K562 (cell line): Measurements from ENCODE around the gene ERF. TPM values are rescaled to one million over a fixed set of nuclear protein-coding genes. Genes with fewer than 3 reads are reported as not detected.

Source experiments
- C11orf30 ChIP-seq: fragments of 450-650 bp; IDR thresholded peaks from 2 replicates; pipeline ENCODE4 v1.6.1; 2016; ENCODE audit warnings: low read depth, mild to moderate bottlenecking
- CXXC5 ChIP-seq: fragments of 250-450 bp; sonication (Bioruptor Pico); IDR thresholded peaks from 2 replicates; pipeline ENCODE4 v1.8.0; 2022; ENCODE audit warnings: inconsistent platforms, mild to moderate bottlenecking, moderate library complexity
- DPF2 ChIP-seq: fragments of 450-650 bp; IDR thresholded peaks from 2 replicates; pipeline ENCODE4 v1.6.1; 2016
- HCFC1 ChIP-seq: IDR thresholded peaks from 2 replicates; pipeline ENCODE4 v1.6.1; 2012; ENCODE audit warnings: low read depth, low read length, improper control_type of control experiment
- HDAC6 ChIP-seq: IDR thresholded peaks from 2 replicates; pipeline ENCODE4 v1.6.1; 2012; ENCODE audit warnings: low read depth, mild to moderate bottlenecking, control low read depth, inconsistent platforms, low read length, moderate library complexity
- HINFP ChIP-seq: fragments of 450-650 bp; conservative IDR thresholded peaks from 2 replicates; pipeline ENCODE4 v1.6.1; 2016; ENCODE audit warnings: missing genetic modification characterization, low read depth, mild to moderate bottlenecking, control low read depth, missing compliant biosample characterization
- ILF3 ChIP-seq: fragments of 450-650 bp; IDR thresholded peaks from 2 replicates; pipeline ENCODE4 v1.6.1; 2018; ENCODE audit warnings: antibody characterized with exemption, mild to moderate bottlenecking, moderate library complexity, borderline replicate concordance
- MAZ ChIP-seq, 2 experiments: fragments of 450-650 bp in 1 of 2; sonication (generic) in 1 of 2; formaldehyde crosslinking; IDR thresholded peaks in 1 of 2; conservative IDR thresholded peaks in 1 of 2; 2 replicates each; pipeline versions ENCODE4 v1.4.0 to v1.5.0; 2020; ENCODE audit warnings: mild to moderate bottlenecking in 1 of 2, missing genetic modification reagents in 1 of 2
- NKRF ChIP-seq: fragments of 450-650 bp; IDR thresholded peaks from 2 replicates; pipeline ENCODE4 v1.6.1; 2016; ENCODE audit warnings: borderline replicate concordance
- NR2C2 ChIP-seq, 2 experiments: fragments of 200-800 bp in 1 of 2; sonication (Bioruptor generic) in 1 of 2; sonication (generic) in 1 of 2; formaldehyde crosslinking in 1 of 2; IDR thresholded peaks; 2 replicates each; pipeline versions ENCODE4 v1.6.1 to v1.8.0; 2016 to 2022; ENCODE audit warnings: mild to moderate bottlenecking in 1 of 2, missing compliant biosample characterization in 1 of 2, missing genetic modification characterization in 1 of 2, missing genetic modification reagents in 1 of 2
- PHF20 ChIP-seq: fragments of 450-650 bp; IDR thresholded peaks from 2 replicates; pipeline ENCODE4 v1.6.1; 2018; ENCODE audit not compliant: partially characterized antibody
- PML ChIP-seq: IDR thresholded peaks from 2 replicates; pipeline ENCODE4 v1.6.1; 2012; ENCODE audit warnings: low read length, inconsistent platforms
- POLR2G ChIP-seq: fragments of 200-400 bp; formaldehyde crosslinking; IDR thresholded peaks from 2 replicates; pipeline ENCODE4 v1.6.1; 2017; ENCODE audit warnings: low read depth, mild to moderate bottlenecking, antibody characterized with exemption, low read length, moderate library complexity
- RBM17 ChIP-seq: fragments of 200-400 bp; formaldehyde crosslinking; IDR thresholded peaks from 2 replicates; pipeline ENCODE4 v1.6.1; 2017; ENCODE audit warnings: low read depth, mild to moderate bottlenecking, low read length, borderline replicate concordance
- RBM34 ChIP-seq: fragments of 200-400 bp; formaldehyde crosslinking; IDR thresholded peaks from 2 replicates; pipeline ENCODE4 v1.6.1; 2018; ENCODE audit warnings: low read length, borderline replicate concordance; ENCODE audit not compliant: insufficient read depth
- SMAD4 ChIP-seq: fragments of 250-450 bp; sonication (Bioruptor Pico); conservative IDR thresholded peaks from 2 replicates; pipeline ENCODE4 v1.8.0; 2021; ENCODE audit warnings: inconsistent platforms, mild to moderate bottlenecking, moderate library complexity
- ZNF274 ChIP-seq: IDR thresholded peaks from 2 replicates; pipeline ENCODE4 v1.6.1; 2011; ENCODE audit warnings: low read depth, mild to moderate bottlenecking, low read length, moderate library complexity, borderline replicate concordance
- ZNF695 ChIP-seq: fragments of 450-650 bp; formaldehyde crosslinking; IDR thresholded peaks from 2 replicates; pipeline ENCODE4 v1.4.0; 2020; ENCODE audit warnings: mild to moderate bottlenecking, moderate library complexity
- polyA plus RNA-seq, 8 experiments: library from polyadenylated mRNA; depleted of rRNA in 4 of 8; stranded (reverse) in 5 of 8; unstranded in 3 of 8; fragments of >200 nt; fragmentation: Nextera tagmentation in 2 of 8; fragmentation: Illumina TruSeq in 1 of 8; extraction: Ambion mirVana in 2 of 8; extraction: Trizol in 1 of 8; gene quantifications; 2 replicates each; pipeline versions ENCODE4 v1.2.1 to v1.2.3, GENCODE V29; 2011 to 2014; ENCODE audit warnings: inconsistent platforms in 1 of 8, missing spikeins in 1 of 8
- total RNA-seq, 7 experiments: library from RNA; depleted of rRNA in 6 of 7; stranded (reverse); fragments of >200 nt in 6 of 7; fragmentation: Illumina TruSeq in 2 of 7; extraction: Trizol in 2 of 7; gene quantifications; 2 replicates each; pipeline versions ENCODE4 v1.2.1 to v1.2.3, GENCODE V29; 2011 to 2021; ENCODE audit warnings: low replicate concordance in 1 of 7
- TF ChIP-seq, protein P1 (sequence below): IDR thresholded peaks from 2 replicates; pipeline ENCODE4 v1.6.1; 2012; ENCODE audit warnings: low read depth, low read length, improper control_type of control experiment, borderline replicate concordance
- TF ChIP-seq, protein P2 (sequence below): fragments of 250-450 bp; sonication (Bioruptor Pico); IDR thresholded peaks from 2 replicates; pipeline ENCODE4 v1.8.0; 2022; ENCODE audit warnings: moderate library complexity, mild to moderate bottlenecking, inconsistent platforms

ERF gene
- total and polyA plus RNA-seq, 9 of the 15 experiments (the other 6 are each of a cell fraction or from before 2014, with no cell fraction given), result 0.03 to 75.4 (median 27.0) TPM

DNA sequence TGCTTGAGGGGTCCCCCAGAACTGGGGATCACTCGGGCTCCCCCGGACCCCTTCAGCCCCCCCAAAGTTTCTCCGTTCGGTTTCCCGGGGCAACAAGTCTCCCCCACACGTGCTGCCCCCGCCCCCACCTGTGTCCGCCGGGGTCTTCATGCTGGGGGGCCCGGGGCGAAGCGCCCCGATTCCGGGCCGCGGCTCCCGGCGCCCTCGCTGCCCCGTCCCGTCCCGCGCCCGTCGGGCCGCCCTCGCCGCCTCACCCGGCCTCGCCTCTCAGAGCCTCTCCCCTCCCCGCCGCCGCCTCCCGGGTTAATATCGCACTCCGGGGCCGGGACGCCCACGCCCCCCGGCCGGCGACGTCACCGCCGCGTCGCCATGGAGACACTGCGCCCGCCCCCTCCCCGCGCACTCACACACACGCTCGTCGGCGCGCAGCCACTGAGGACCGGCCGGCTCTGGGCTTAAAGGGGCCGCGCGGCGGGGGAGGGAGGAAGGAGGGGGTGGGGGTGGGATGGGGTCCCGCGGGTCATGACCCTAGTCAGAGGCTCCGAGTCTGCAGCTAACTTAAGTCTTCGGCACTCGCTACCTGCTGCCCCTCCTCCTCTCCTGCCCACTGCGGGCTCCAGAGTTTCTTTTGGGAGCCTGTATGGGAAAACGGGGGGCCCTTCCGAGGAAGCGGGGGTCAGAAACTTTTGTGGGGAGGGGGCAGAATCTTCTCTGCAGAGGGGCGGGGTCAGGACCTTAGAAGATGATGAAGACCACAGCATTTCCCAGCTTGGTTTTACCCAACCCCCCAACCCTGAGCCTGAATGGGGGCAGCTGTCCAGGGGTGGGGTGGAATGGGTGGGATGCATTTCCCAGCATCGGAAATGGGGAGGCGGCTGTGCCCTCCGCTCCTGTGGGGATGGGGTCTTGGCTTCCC, at the start of gene ERF (continued):
- TF ChIP-seq, protein P1, sequence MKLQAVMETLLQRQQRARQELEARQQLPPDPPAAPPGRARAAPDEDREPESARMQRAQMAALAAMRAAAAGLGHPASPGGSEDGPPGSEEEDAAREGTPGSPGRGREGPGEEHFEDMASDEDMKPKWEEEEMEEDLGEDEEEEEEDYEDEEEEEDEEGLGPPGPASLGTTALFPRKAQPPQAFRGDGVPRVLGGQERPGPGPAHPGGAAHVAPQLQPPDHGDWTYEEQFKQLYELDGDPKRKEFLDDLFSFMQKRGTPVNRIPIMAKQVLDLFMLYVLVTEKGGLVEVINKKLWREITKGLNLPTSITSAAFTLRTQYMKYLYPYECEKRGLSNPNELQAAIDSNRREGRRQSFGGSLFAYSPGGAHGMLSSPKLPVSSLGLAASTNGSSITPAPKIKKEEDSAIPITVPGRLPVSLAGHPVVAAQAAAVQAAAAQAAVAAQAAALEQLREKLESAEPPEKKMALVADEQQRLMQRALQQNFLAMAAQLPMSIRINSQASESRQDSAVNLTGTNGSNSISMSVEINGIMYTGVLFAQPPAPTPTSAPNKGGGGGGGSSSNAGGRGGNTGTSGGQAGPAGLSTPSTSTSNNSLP, result no peak
- no peak for TF ChIP-seq PHF20
- TF ChIP-seq RBM34, result no peak
- peak; percentile 85 for TF ChIP-seq CXXC5 (CRISPR knock-in tag)
- peak; percentile 94 for TF ChIP-seq POLR2G
- peak; percentile 68 to 83; a peak in 3 of 4 replicates for TF ChIP-seq MAZ (CRISPR knock-in tag; conservative IDR thresholded peaks at IDR 0.05 in 1 of 2, IDR thresholded peaks at IDR 0.05 in 1 of 2)
- TF ChIP-seq SMAD4 (CRISPR knock-in tag), result no peak
- no peak for TF ChIP-seq NKRF
- TF ChIP-seq C11orf30, result no peak
- TF ChIP-seq ZNF274, result no peak
- TF ChIP-seq ZNF695 (CRISPR knock-in tag), result no peak
- peak; percentile 24; the same call in 1 of the 2 replicates for TF ChIP-seq HCFC1
- TF ChIP-seq RBM17, result no peak
- no peak for TF ChIP-seq NR2C2 (CRISPR knock-in tag; IDR thresholded peaks at IDR 0.05)
- peak; percentile 61 for TF ChIP-seq NR2C2 (tag; IDR thresholded peaks at IDR 0.05)
- no peak; the same call in 1 of the 2 replicates for TF ChIP-seq ILF3
- no peak for TF ChIP-seq DPF2
- no peak for TF ChIP-seq PML
- TF ChIP-seq HINFP (tag), result no peak
- no peak for TF ChIP-seq HDAC6
- TF ChIP-seq, protein P2, sequence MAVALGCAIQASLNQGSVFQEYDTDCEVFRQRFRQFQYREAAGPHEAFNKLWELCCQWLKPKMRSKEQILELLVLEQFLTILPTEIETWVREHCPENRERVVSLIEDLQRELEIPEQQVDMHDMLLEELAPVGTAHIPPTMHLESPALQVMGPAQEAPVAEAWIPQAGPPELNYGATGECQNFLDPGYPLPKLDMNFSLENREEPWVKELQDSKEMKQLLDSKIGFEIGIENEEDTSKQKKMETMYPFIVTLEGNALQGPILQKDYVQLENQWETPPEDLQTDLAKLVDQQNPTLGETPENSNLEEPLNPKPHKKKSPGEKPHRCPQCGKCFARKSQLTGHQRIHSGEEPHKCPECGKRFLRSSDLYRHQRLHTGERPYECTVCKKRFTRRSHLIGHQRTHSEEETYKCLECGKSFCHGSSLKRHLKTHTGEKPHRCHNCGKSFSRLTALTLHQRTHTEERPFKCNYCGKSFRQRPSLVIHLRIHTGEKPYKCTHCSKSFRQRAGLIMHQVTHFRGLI (CRISPR knock-in tag), result no peak
